ENCODE measurements around the gene UNC119. TPM values are rescaled to one million over a fixed set of nuclear protein-coding genes. Genes with fewer than 3 reads are reported as not detected.

UNC119 gene
- polyA plus RNA-seq (2011; rRNA removed) = 50.5 and 53.5 TPM in 2 replicates
- polyA plus RNA-seq (2012; cell fraction: cytosol; rRNA removed) = 61.2 and 77.9 TPM in 2 replicates
- polyA plus RNA-seq (2012; cell fraction: nucleus; rRNA removed) = 97.1 and 99.8 TPM in 2 replicates
- 22.8 to 27.8 TPM (median 26.0 TPM) in 3 replicates for polyA plus RNA-seq (2017; fragmentation: RNase III; extraction: RNeasy Plus Mini Kit Qiagen cat#74134 plus additional on column Dnase treatment)
- 34.9 and 42.0 TPM in 2 replicates for polyA minus RNA-seq (2011; rRNA and poly(A)+ RNA removed)

GRCh38 chr17:28552176-28552999, at the start of gene UNC119:
UNC119 (minus strand) TSS chr17:28552624; CDS start chr17:28552557, 67 bp downstream.
- peak; percentile 75 to 91 for ATAC-seq
- 6% methylated on average over 28 of the region's 67 CpGs for WGBS (ENCODE audit: missing lambda C conversion rate)
- DNase-seq (ENCODE audit: low read depth in 1 of 2, low spot score in 1 of 2) = peak; percentile 59 to 89
- peak within 1 kb of the TSS; percentile 79 to 90 for H3K27ac ChIP-seq
- H3K4me3 ChIP-seq = peak within 1 kb of the TSS; percentile 97
- CTCF ChIA-PET = interaction anchor here (1.2 to 12.8 kb wide), 3 partner anchors 11 to 56 kb away, joined by 3 to 188 read pairs (median 14); no protein-coding TSS in a partner anchor
- H3K9me3 ChIP-seq = no peaks in the 10 kb centered on the region
- H3K4me1 ChIP-seq = peaks cover 11% of the 10 kb centered on the region
- no peak for FAIRE-seq
- POLR2A ChIA-PET = interaction anchor here (0.7 to 1.4 kb wide), 2 partner anchors 19 to 208 kb away, joined by 4 to 7 read pairs; partner anchors contain the start of gene PIGS
- H3K4me2 ChIP-seq = peak within 1 kb of the TSS; percentile 91
- TF ChIP-seq SREBF2 (IDR thresholded peaks at IDR 0.05) (no peak), MAZ (IDR thresholded peaks at IDR 0.05; ENCODE audit: borderline replicate concordance, low read depth, low read length) (no peak), CBX2 (IDR thresholded peaks at IDR 0.05; ENCODE audit: borderline replicate concordance, low read depth) (no peak), NPAS2 (CRISPR knock-in tag; IDR thresholded peaks at IDR 0.05; ENCODE audit: borderline replicate concordance) (no peak), JUNB (IDR thresholded peaks at IDR 0.05) (no peak), E2F6 (IDR thresholded peaks at IDR 0.05; ENCODE audit: borderline replicate concordance, low read depth) (0 out of 2 replicates have a peak, but pooled peaks have one; percentile 49), CHD4 (IDR thresholded peaks at IDR 0.05; ENCODE audit: borderline replicate concordance) (no peak), JUN (IDR thresholded peaks at IDR 0.05) (peak in 1 of 2 experiments; percentile 64; a peak in 1 of 5 replicates), RARB (CRISPR knock-in tag; IDR thresholded peaks at IDR 0.05) (no peak), MAX (IDR thresholded peaks at IDR 0.05) (0 out of 2 replicates have a peak, but pooled peaks have one; percentile 20), KDM1A (IDR thresholded peaks at IDR 0.05; ENCODE audit: low read depth) (no peak), EP300 (IDR thresholded peaks at IDR 0.05) (no peak), ZSCAN20 (CRISPR knock-in tag; IDR thresholded peaks at IDR 0.05) (no peak), REST (IDR thresholded peaks at IDR 0.05) (no peak), SMC3 (IDR thresholded peaks at IDR 0.05) (no peak), HMGXB4 (CRISPR knock-in tag; IDR thresholded peaks at IDR 0.05; ENCODE audit: borderline replicate concordance) (no peak), ESRRA (IDR thresholded peaks at IDR 0.05; ENCODE audit: borderline replicate concordance, low read length) (no peak), NFE2L2 (conservative IDR thresholded peaks at IDR 0.05; ENCODE audit: low read length) (no peak), MYC (IDR thresholded peaks at IDR 0.05; ENCODE audit: borderline replicate concordance, low read length) (no peak), RCOR1 (IDR thresholded peaks at IDR 0.05; ENCODE audit: low read depth, low read length) (no peak), POLR2A (IDR thresholded peaks at IDR 0.05; ENCODE audit: low read length) (peak; percentile 88), RFX5 (IDR thresholded peaks at IDR 0.05) (no peak), FOSB (CRISPR knock-in tag; IDR thresholded peaks at IDR 0.05) (no peak), ZFP36 (IDR thresholded peaks at IDR 0.05; ENCODE audit: borderline replicate concordance, partially characterized antibody) (no peak), HOXB5 (CRISPR knock-in tag; IDR thresholded peaks at IDR 0.05) (no peak), PBX3 (IDR thresholded peaks at IDR 0.05) (no peak), FOXS1 (CRISPR knock-in tag; IDR thresholded peaks at IDR 0.05) (no peak), ZC3H11A (IDR thresholded peaks at IDR 0.05) (no peak), GATA3 (IDR thresholded peaks at IDR 0.05; ENCODE audit: borderline replicate concordance) (no peak), PHF8 (IDR thresholded peaks at IDR 0.05; ENCODE audit: borderline replicate concordance, low read depth) (peak; percentile 92), RNF2 (IDR thresholded peaks at IDR 0.05; ENCODE audit: borderline replicate concordance, low read depth) (no peak), CEBPB (IDR thresholded peaks at IDR 0.05) (no peak), ZNF302 (CRISPR knock-in tag; IDR thresholded peaks at IDR 0.05) (no peak), CBX8 (IDR thresholded peaks at IDR 0.05) (no peak)
